GM19468 (cell line): ENCODE results near the gene INPP5D.

ENCODE experiments used
- ATAC-seq: cut with Tn5 transposase; IDR thresholded peaks from one replicate; pipeline ENCODE4 v1.9.1; 2021; ENCODE audit warnings: mild to moderate bottlenecking, moderate library complexity, moderate number of reproducible peaks; ENCODE audit not compliant: unreplicated experiment; ENCODE audit errors: extremely low read depth

Gene INPP5D

GRCh38 chr2:233244818-233245217, 184.7 kb downstream of the INPP5D start:
- ATAC-seq = no peak

- no peak for ATAC-seq
Observed at GRCh38 chr2:233245406-233245805, 185.3 kb downstream of the INPP5D start.

- no peak for ATAC-seq
Observed at GRCh38 chr2:233247116-233247515, 187.0 kb downstream of the INPP5D start.

- ATAC-seq = no peak
Observed at GRCh38 chr2:233247744-233248143, 187.6 kb downstream of the INPP5D start.

- ATAC-seq = no peak
Observed at GRCh38 chr2:233248999-233249398, 188.9 kb downstream of the INPP5D start.

GRCh38 chr2:233250568-233250967, 190.4 kb downstream of the INPP5D start:
- ATAC-seq = no peak

GRCh38 chr2:233250985-233251305, 190.8 kb downstream of the INPP5D start:
- ATAC-seq = no peak

GRCh38 chr2:233251306-233252116, 191.4 kb downstream of the INPP5D start, which contains the start of gene ATG16L1:
Gene ATG16L1 (plus strand): TSS chr2:233251673. CDS start chr2:233251828, 155 bp downstream.
- ATAC-seq = peak; percentile 91

GRCh38 chr2:233252227-233252626, 192.1 kb downstream of the INPP5D start:
- ATAC-seq = no peak

- ATAC-seq = no peak
Observed at GRCh38 chr2:233255151-233255550, 195.0 kb downstream of the INPP5D start.

GRCh38 chr2:233256048-233256447, 195.9 kb downstream of the INPP5D start:
- no peak for ATAC-seq
